GM18873 (cell line): ENCODE measurements around the gene TMEM250.
"Not testable (repeated sequence)": the region's sequence is repeated elsewhere in the genome, so short reads cannot be mapped to it uniquely, and the experiment has no call there.

Source experiments
- ATAC-seq: cut with Tn5 transposase; IDR thresholded peaks from one replicate; pipeline ENCODE4 v1.9.1; 2021; ENCODE audit warnings: mild to moderate bottlenecking, moderate library complexity, moderate number of reproducible peaks; ENCODE audit not compliant: unreplicated experiment, low FRiP score

TMEM250 gene

GRCh38 chr9:136118320-136119060, at the start of gene TMEM250:
TSS of gene TMEM250 (minus strand) at chr9:136118875. CDS start at chr9:136116900, 1,975 bp downstream.
- peak; percentile 55 for ATAC-seq

GRCh38 chr9:136163248-136163850, 44.7 kb upstream of the TMEM250 start:
- no peak for ATAC-seq

GRCh38 chr9:136160995-136161610, 42.4 kb upstream of the TMEM250 start:
- no peak for ATAC-seq

- no peak for ATAC-seq
These were observed 41.7 kb upstream of the TMEM250 start for GRCh38 chr9:136160381-136160841.

GRCh38 chr9:136159851-136160250, 41.2 kb upstream of the TMEM250 start:
- ATAC-seq, result no peak

- no peak for ATAC-seq
These were observed 39.0 kb upstream of the TMEM250 start for GRCh38 chr9:136157477-136158265.

GRCh38 chr9:136156209-136157120, 37.8 kb upstream of the TMEM250 start:
- no peak for ATAC-seq

- ATAC-seq, result no peak
These were observed 36.9 kb upstream of the TMEM250 start for GRCh38 chr9:136155576-136155975.

- no peak for ATAC-seq
These were observed 36.3 kb upstream of the TMEM250 start for GRCh38 chr9:136154943-136155342.

GRCh38 chr9:136153381-136154065, 34.8 kb upstream of the TMEM250 start:
- no peak for ATAC-seq

- ATAC-seq, result no peak
These were observed 34.3 kb upstream of the TMEM250 start for GRCh38 chr9:136152931-136153330.

GRCh38 chr9:136152543-136152866, 33.8 kb upstream of the TMEM250 start:
- ATAC-seq, result no peak

GRCh38 chr9:136151848-136152542, 33.3 kb upstream of the TMEM250 start:
- ATAC-seq, result no peak

- no peak for ATAC-seq
These were observed 32.6 kb upstream of the TMEM250 start for GRCh38 chr9:136151214-136151804.

GRCh38 chr9:136150664-136151213, 32.1 kb upstream of the TMEM250 start:
- not testable (repeated sequence) for ATAC-seq

GRCh38 chr9:136149853-136150252, 31.2 kb upstream of the TMEM250 start:
- ATAC-seq, result no peak

- ATAC-seq, result no peak
These were observed 30.7 kb upstream of the TMEM250 start for GRCh38 chr9:136149337-136149736.

GRCh38 chr9:136148766-136149165, 30.1 kb upstream of the TMEM250 start:
- no peak for ATAC-seq
